AG04449 (cell line): ENCODE measurements around the gene SBK1.

Experiments
- CTCF ChIA-PET: fragments of 350-600 bp; formaldehyde crosslinking; extraction: SDS; loops from one replicate; lab custom pipeline; 2021; ENCODE audit warnings: antibody characterized with exemption; lab: Yijun Ruan, JAX
- POLR2A ChIA-PET: fragments of 400-600, 350-600 bp; formaldehyde crosslinking; extraction: SDS; loops from one replicate; lab custom pipeline; 2020; ENCODE audit warnings: antibody characterized with exemption, inconsistent platforms; lab: Yijun Ruan, JAX
- DNase-seq: peaks from one replicate; pipeline ENCODE4 v3.0.0-alpha.2; 2010; ENCODE audit warnings: low read depth, low spot score
- H3K4me3 ChIP-seq: 2 replicates; pipeline ENCODE4 v1.5.1; 2011; ENCODE audit warnings: low read depth, mild to moderate bottlenecking, control low read depth, low read length
- CTCF ChIP-seq: IDR thresholded peaks from one replicate; pipeline ENCODE4 v1.5.1; 2011; ENCODE audit warnings: mild to moderate bottlenecking, moderate library complexity, low read length, control low read depth, inconsistent platforms; ENCODE audit not compliant: insufficient read depth; ENCODE audit errors: missing control alignments

SBK1 gene

GRCh38 chr16:28264656-28265055 is 27.7 kb upstream of the SBK1 start:
- DNase-seq, result no peak
- POLR2A ChIA-PET, result no interaction called here
- H3K4me3 ChIP-seq, result no peak overlapping the region
- CTCF ChIA-PET, result interaction anchor here (7.4 kb wide), 1 partner anchor 12 kb away, joined by 52 read pairs; no protein-coding TSS in a partner anchor
- no peak for TF ChIP-seq CTCF

GRCh38 chr16:28265822-28266221 is 26.5 kb upstream of the SBK1 start:
- H3K4me3 ChIP-seq, result no peak overlapping the region
- TF ChIP-seq CTCF, result no peak
- no peak for DNase-seq
- CTCF ChIA-PET, result interaction anchor here (1.9 to 7.4 kb wide), 2 partner anchors 10 to 52 kb away, joined by 5 to 52 read pairs; no protein-coding TSS in a partner anchor
- POLR2A ChIA-PET, result no interaction called here

- ChIA-PET POLR2A (no interaction called here), CTCF (interaction anchor here (1.9 to 7.4 kb wide), 2 partner anchors 9 to 50 kb away, joined by 5 to 52 read pairs; no protein-coding TSS in a partner anchor)
- no peak for TF ChIP-seq CTCF
- H3K4me3 ChIP-seq, result no peak overlapping the region
- no peak for DNase-seq
Observed at GRCh38 chr16:28267356-28267755, 25.0 kb upstream of the SBK1 start.

GRCh38 chr16:28273511-28273910 is 18.8 kb upstream of the SBK1 start:
- ChIA-PET POLR2A (no interaction called here), CTCF (interaction anchor here (1.7 to 5.5 kb wide), 2 partner anchors 13 to 45 kb away, joined by 5 to 119 read pairs; no protein-coding TSS in a partner anchor)
- no peak for TF ChIP-seq CTCF
- DNase-seq, result no peak
- H3K4me3 ChIP-seq, result no peak overlapping the region

GRCh38 chr16:28274676-28275075 is 17.6 kb upstream of the SBK1 start:
- H3K4me3 ChIP-seq, result no peak overlapping the region
- ChIA-PET POLR2A (no interaction called here), CTCF (interaction anchor here (1.0 to 5.5 kb wide), 5 partner anchors 9 to 46 kb away, joined by 4 to 119 read pairs (median 6); no protein-coding TSS in a partner anchor)
- no peak for DNase-seq
- no peak for TF ChIP-seq CTCF

GRCh38 chr16:28276301-28276700 is 16.0 kb upstream of the SBK1 start:
- TF ChIP-seq CTCF, result no peak
- POLR2A ChIA-PET, result no interaction called here
- CTCF ChIA-PET, result interaction anchor here (1.4 to 5.5 kb wide), 5 partner anchors 10 to 42 kb away, joined by 4 to 119 read pairs (median 21); partner anchors contain the start of gene SBK1
- DNase-seq, result no peak
- no peak overlapping the region for H3K4me3 ChIP-seq
